SK-N-SH treated with all-trans-retinoic acid at 6 μM for 48 hours (cell line): ENCODE measurements around the gene GRIN3A.

Experiments used
- ATAC-seq: fragments of 200-7000 bp; cut with Tn5 transposase; 3 replicates; pipeline ENCODE4 v1.9.1; 2020; ENCODE audit warnings: mild to moderate bottlenecking, moderate library complexity
- ARNTL ChIP-seq: fragments of 450-650 bp; formaldehyde crosslinking; IDR thresholded peaks from 2 replicates; pipeline ENCODE4 v1.5.0; 2020; ENCODE audit warnings: low read depth, mild to moderate bottlenecking, moderate library complexity, borderline replicate concordance
- BACH2 ChIP-seq: fragments of 250-450 bp; sonication (Bioruptor Pico); IDR thresholded peaks from 2 replicates; pipeline ENCODE4 v1.9.0; 2021; ENCODE audit warnings: mild to moderate bottlenecking, borderline replicate concordance
- CSDC2 ChIP-seq: fragments of 250-450 bp; sonication (Bioruptor Pico); IDR thresholded peaks from 2 replicates; pipeline ENCODE4 v1.5.0; 2020; ENCODE audit warnings: mild to moderate bottlenecking, moderate library complexity
- ESRRG ChIP-seq: fragments of 250-450 bp; sonication (Bioruptor Pico); IDR thresholded peaks from 2 replicates; pipeline ENCODE4 v1.6.1; 2021; ENCODE audit warnings: mild to moderate bottlenecking
- GLIS3 ChIP-seq: fragments of 250-450 bp; sonication (Bioruptor Pico); IDR thresholded peaks from 2 replicates; pipeline ENCODE4 v1.5.0; 2020; ENCODE audit warnings: mild to moderate bottlenecking, moderate library complexity
- ISL1 ChIP-seq: fragments of 250-450 bp; sonication (Bioruptor Pico); IDR thresholded peaks from 2 replicates; pipeline ENCODE4 v2.1.2; 2022; ENCODE audit warnings: mild to moderate bottlenecking, moderate library complexity
- OSR1 ChIP-seq: fragments of 250-450 bp; sonication (Bioruptor Pico); IDR thresholded peaks from 2 replicates; pipeline ENCODE4 v1.8.0; 2022; ENCODE audit warnings: moderate library complexity, mild to moderate bottlenecking, inconsistent platforms
- PPARA ChIP-seq: fragments of 250-450 bp; sonication (Bioruptor Pico); IDR thresholded peaks from 2 replicates; pipeline ENCODE4 v1.5.0; 2020; ENCODE audit warnings: mild to moderate bottlenecking, borderline replicate concordance
- RARB ChIP-seq: fragments of 250-450 bp; sonication (Bioruptor Pico); IDR thresholded peaks from 2 replicates; pipeline ENCODE4 v1.8.0; 2021; ENCODE audit warnings: mild to moderate bottlenecking, moderate library complexity
- TCF4 ChIP-seq: fragments of 250-450 bp; sonication (Bioruptor Pico); IDR thresholded peaks from 2 replicates; pipeline ENCODE4 v1.8.0; 2021; ENCODE audit warnings: mild to moderate bottlenecking, moderate library complexity, borderline replicate concordance
- TOX ChIP-seq: fragments of 250-450 bp; sonication (Bioruptor Pico); IDR thresholded peaks from 2 replicates; pipeline ENCODE4 v1.8.0; 2021; ENCODE audit warnings: mild to moderate bottlenecking, moderate library complexity, borderline replicate concordance
- ZFP3 ChIP-seq: fragments of 250-450 bp; sonication (Bioruptor Pico); IDR thresholded peaks from 2 replicates; pipeline ENCODE4 v1.5.0; 2020; ENCODE audit warnings: mild to moderate bottlenecking, moderate library complexity
- ZFP30 ChIP-seq: fragments of 450-650 bp; formaldehyde crosslinking; IDR thresholded peaks from 2 replicates; pipeline ENCODE4 v1.5.0; 2022; ENCODE audit warnings: mild to moderate bottlenecking, moderate library complexity
- ZNF565 ChIP-seq: fragments of 450-650 bp; formaldehyde crosslinking; conservative IDR thresholded peaks from 2 replicates; pipeline ENCODE4 v1.5.0; 2020; ENCODE audit warnings: low read depth, mild to moderate bottlenecking, moderate library complexity
- ZNF70 ChIP-seq: fragments of 450-650 bp; formaldehyde crosslinking; IDR thresholded peaks from 2 replicates; pipeline ENCODE4 v1.5.0; 2020; ENCODE audit warnings: mild to moderate bottlenecking, moderate library complexity
- ZNF8 ChIP-seq: fragments of 450-650 bp; formaldehyde crosslinking; IDR thresholded peaks from 2 replicates; pipeline ENCODE4 v1.5.0; 2020; ENCODE audit warnings: mild to moderate bottlenecking, moderate library complexity
- TF ChIP-seq, protein P1 (sequence below): fragments of 250-450 bp; sonication (Bioruptor Pico); IDR thresholded peaks from 2 replicates; pipeline ENCODE4 v1.5.0; 2020; ENCODE audit warnings: mild to moderate bottlenecking, moderate library complexity
- TF ChIP-seq, protein P2 (sequence below): fragments of 250-450 bp; sonication (Bioruptor Pico); IDR thresholded peaks from 2 replicates; pipeline ENCODE4 v1.8.0; 2021; ENCODE audit warnings: low read depth, mild to moderate bottlenecking, moderate library complexity, borderline replicate concordance
- TF ChIP-seq, protein P3 (sequence below): fragments of 250-450 bp; sonication (Bioruptor Pico); IDR thresholded peaks from 2 replicates; pipeline ENCODE4 v1.5.1; 2021; ENCODE audit warnings: mild to moderate bottlenecking, moderate library complexity
- TF ChIP-seq, protein P4 (sequence below): fragments of 250-450 bp; sonication (Bioruptor Pico); IDR thresholded peaks from 2 replicates; pipeline ENCODE4 v1.8.0; 2020; ENCODE audit warnings: mild to moderate bottlenecking, moderate library complexity, borderline replicate concordance

Gene GRIN3A

DNA sequence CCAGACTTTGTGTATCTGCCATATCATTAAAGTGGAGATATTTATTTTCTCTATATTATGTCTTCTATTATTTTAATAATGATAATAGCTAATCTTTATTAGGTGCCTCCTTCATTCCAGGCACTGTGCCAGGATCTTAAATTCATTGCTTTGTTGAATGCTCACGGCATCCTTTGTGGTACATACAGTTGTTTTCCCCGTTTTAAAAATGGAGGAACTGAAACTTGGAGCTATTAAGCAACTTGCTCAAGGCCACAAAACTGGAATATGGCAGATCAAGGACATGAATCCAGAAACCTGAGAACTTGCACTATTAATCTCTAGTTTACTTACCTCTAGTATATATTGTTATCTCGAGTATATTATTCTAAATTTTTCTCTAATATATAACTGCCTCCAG lies 102.2 kb downstream of the GRIN3A start (continued):
- TF ChIP-seq CSDC2 (CRISPR knock-in tag) (no peak), TOX (no peak), ESRRG (no peak)
- TF ChIP-seq, protein P1, sequence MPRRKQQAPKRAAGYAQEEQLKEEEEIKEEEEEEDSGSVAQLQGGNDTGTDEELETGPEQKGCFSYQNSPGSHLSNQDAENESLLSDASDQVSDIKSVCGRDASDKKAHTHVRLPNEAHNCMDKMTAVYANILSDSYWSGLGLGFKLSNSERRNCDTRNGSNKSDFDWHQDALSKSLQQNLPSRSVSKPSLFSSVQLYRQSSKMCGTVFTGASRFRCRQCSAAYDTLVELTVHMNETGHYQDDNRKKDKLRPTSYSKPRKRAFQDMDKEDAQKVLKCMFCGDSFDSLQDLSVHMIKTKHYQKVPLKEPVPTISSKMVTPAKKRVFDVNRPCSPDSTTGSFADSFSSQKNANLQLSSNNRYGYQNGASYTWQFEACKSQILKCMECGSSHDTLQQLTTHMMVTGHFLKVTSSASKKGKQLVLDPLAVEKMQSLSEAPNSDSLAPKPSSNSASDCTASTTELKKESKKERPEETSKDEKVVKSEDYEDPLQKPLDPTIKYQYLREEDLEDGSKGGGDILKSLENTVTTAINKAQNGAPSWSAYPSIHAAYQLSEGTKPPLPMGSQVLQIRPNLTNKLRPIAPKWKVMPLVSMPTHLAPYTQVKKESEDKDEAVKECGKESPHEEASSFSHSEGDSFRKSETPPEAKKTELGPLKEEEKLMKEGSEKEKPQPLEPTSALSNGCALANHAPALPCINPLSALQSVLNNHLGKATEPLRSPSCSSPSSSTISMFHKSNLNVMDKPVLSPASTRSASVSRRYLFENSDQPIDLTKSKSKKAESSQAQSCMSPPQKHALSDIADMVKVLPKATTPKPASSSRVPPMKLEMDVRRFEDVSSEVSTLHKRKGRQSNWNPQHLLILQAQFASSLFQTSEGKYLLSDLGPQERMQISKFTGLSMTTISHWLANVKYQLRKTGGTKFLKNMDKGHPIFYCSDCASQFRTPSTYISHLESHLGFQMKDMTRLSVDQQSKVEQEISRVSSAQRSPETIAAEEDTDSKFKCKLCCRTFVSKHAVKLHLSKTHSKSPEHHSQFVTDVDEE (CRISPR knock-in tag) = no peak

DNA sequence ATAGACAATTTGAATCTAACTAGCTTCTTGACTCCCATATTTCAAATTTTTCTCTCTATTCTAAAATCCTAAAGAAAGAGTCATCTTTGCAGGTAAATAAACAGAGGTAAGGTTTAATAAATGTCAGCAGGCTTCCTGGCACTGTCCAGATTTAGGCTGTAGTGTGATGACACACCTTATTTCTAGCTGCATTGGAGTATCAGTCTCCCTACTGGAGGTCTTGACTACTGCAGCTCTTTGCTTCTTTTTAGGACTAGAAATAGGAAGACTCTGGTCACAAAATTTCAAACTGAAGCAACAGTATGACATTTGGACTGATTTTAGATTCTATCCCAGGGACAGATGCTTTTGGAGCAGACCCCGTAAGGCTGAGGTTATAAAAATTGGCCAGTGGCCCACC lies 103.0 kb downstream of the GRIN3A start:
- ATAC-seq = no peak
- TF ChIP-seq ZNF70 (CRISPR knock-in tag) (no peak), ZNF8 (CRISPR knock-in tag) (no peak), RARB (CRISPR knock-in tag) (no peak), ZNF565 (CRISPR knock-in tag) (no peak), ZFP30 (CRISPR knock-in tag) (no peak), CSDC2 (CRISPR knock-in tag) (no peak), OSR1 (no peak), ZFP3 (CRISPR knock-in tag) (no peak), ESRRG (no peak), TOX (no peak), BACH2 (no peak), ISL1 (CRISPR knock-in tag) (no peak), TCF4 (CRISPR knock-in tag) (no peak), GLIS3 (no peak), PPARA (CRISPR knock-in tag) (no peak)
- TF ChIP-seq, protein P2, sequence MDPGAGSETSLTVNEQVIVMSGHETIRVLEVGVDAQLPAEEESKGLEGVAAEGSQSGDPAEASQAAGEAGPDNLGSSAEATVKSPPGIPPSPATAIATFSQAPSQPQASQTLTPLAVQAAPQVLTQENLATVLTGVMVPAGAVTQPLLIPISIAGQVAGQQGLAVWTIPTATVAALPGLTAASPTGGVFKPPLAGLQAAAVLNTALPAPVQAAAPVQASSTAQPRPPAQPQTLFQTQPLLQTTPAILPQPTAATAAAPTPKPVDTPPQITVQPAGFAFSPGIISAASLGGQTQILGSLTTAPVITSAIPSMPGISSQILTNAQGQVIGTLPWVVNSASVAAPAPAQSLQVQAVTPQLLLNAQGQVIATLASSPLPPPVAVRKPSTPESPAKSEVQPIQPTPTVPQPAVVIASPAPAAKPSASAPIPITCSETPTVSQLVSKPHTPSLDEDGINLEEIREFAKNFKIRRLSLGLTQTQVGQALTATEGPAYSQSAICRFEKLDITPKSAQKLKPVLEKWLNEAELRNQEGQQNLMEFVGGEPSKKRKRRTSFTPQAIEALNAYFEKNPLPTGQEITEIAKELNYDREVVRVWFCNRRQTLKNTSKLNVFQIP = no peak
- TF ChIP-seq, protein P3, sequence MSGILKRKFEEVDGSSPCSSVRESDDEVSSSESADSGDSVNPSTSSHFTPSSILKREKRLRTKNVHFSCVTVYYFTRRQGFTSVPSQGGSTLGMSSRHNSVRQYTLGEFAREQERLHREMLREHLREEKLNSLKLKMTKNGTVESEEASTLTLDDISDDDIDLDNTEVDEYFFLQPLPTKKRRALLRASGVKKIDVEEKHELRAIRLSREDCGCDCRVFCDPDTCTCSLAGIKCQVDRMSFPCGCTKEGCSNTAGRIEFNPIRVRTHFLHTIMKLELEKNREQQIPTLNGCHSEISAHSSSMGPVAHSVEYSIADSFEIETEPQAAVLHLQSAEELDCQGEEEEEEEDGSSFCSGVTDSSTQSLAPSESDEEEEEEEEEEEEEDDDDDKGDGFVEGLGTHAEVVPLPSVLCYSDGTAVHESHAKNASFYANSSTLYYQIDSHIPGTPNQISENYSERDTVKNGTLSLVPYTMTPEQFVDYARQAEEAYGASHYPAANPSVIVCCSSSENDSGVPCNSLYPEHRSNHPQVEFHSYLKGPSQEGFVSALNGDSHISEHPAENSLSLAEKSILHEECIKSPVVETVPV (CRISPR knock-in tag) = no peak
- TF ChIP-seq, protein P4, sequence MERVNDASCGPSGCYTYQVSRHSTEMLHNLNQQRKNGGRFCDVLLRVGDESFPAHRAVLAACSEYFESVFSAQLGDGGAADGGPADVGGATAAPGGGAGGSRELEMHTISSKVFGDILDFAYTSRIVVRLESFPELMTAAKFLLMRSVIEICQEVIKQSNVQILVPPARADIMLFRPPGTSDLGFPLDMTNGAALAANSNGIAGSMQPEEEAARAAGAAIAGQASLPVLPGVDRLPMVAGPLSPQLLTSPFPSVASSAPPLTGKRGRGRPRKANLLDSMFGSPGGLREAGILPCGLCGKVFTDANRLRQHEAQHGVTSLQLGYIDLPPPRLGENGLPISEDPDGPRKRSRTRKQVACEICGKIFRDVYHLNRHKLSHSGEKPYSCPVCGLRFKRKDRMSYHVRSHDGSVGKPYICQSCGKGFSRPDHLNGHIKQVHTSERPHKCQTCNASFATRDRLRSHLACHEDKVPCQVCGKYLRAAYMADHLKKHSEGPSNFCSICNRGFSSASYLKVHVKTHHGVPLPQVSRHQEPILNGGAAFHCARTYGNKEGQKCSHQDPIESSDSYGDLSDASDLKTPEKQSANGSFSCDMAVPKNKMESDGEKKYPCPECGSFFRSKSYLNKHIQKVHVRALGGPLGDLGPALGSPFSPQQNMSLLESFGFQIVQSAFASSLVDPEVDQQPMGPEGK (CRISPR knock-in tag) = no peak
- TF ChIP-seq, protein P1 (CRISPR knock-in tag) = no peak

DNA sequence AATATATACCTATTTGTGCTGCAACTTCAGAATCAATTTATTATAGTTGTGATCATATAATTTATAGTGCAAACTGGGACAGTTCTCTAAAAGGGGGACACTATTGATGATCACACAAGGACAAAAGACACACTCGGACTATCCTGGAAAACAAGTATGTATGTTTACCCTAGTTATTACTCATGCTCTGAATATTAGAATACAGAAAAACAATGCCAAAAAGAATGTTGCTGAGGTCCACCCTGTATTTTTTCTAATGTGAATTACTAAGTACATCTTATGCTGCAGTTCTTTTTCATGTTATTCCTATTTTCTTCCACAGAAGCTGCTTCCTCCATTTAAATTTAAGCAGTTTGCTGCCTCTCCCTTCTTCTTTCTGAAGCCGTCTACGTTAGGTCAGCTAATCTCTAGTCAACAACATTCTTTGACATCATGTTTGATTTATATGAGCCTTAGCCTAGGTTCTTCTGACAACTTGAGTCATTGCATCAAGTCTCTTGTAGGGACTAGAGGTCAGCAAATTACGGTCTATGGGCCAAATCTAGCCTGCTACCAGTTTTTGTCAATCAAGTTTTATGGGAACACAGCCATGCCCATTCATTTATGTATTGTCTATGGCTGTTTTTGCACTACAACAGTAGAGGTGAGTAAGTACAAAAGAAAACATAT lies 103.6 kb downstream of the GRIN3A start:
- no peak for ATAC-seq
- TF ChIP-seq ARNTL (CRISPR knock-in tag) (no peak), ESRRG (no peak), PPARA (CRISPR knock-in tag) (no peak), TOX (no peak)
- TF ChIP-seq, protein P1 (CRISPR knock-in tag) = no peak
- TF ChIP-seq, all 23 proteins: peak for 0
